Hepatocyte (in vitro differentiated cells): Measurements from ENCODE around the gene PRDM7.

Experiments used
- EZH2 ChIP-seq: fragments of 200-600 bp; sonication (generic); IDR thresholded peaks from 2 replicates; pipeline ENCODE4 v1.6.1; 2016; ENCODE audit warnings: antibody characterized with exemption, mild to moderate bottlenecking, borderline replicate concordance
- EZH2phosphoT487 ChIP-seq: fragments of 200-600 bp; sonication (generic); IDR thresholded peaks from one replicate; pipeline ENCODE4 v1.6.1; 2018; ENCODE audit warnings: antibody characterized with exemption, mild to moderate bottlenecking, low read depth, moderate library complexity; ENCODE audit not compliant: unreplicated experiment, severe bottlenecking
- TF ChIP-seq, protein P1 (sequence below): fragments of 200-600 bp; sonication (generic); IDR thresholded peaks from 2 replicates; pipeline ENCODE4 v1.5.1; 2016; ENCODE audit warnings: antibody characterized with exemption, mild to moderate bottlenecking; ENCODE audit not compliant: poor library complexity

DNA sequence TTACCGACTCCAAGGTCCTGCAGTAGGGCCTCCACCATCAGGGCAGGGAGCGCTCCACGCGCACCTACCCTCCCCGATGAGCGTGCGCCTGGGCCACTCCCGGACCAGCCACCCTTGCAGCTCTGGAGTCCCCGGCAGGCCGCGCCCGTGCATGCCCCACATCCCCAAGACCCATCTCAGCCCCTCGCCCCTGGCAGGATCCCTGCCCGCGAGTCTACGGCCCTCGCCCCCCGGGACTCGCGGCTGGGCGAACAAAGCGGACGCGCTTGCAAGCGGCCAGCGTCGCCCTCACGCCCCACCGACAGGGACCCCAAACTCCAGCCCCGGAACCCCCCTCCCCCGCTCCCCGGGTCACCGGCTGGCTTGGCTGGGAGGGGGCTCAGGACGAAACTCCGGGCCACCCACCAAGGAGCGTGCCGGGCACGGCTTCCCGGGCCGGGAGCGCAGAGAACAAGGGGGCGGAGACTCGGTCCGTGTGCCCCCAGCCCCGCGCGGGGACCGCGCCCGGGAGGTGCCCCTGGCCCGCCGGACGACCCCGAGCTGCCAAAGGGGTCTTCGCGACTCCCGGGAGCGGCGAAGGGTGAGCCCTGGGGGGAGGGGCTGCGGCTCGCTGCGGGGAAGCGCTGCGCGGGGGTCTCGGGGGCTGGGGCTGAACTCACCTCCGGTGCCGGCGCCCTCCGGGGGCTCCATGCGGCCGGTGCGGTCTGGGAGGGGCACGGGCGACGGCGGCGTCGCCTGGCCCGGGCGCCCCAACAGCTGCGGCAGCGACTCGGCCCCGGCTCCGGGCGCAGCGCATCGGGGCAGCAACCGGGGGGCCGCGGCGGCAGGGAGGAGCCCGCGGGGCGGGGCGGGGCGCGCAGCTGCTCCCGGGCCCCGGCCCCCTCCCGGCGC, 58.2 kb downstream of the PRDM7 start, which contains the start of gene DBNDD1:
- TF ChIP-seq, protein P1, sequence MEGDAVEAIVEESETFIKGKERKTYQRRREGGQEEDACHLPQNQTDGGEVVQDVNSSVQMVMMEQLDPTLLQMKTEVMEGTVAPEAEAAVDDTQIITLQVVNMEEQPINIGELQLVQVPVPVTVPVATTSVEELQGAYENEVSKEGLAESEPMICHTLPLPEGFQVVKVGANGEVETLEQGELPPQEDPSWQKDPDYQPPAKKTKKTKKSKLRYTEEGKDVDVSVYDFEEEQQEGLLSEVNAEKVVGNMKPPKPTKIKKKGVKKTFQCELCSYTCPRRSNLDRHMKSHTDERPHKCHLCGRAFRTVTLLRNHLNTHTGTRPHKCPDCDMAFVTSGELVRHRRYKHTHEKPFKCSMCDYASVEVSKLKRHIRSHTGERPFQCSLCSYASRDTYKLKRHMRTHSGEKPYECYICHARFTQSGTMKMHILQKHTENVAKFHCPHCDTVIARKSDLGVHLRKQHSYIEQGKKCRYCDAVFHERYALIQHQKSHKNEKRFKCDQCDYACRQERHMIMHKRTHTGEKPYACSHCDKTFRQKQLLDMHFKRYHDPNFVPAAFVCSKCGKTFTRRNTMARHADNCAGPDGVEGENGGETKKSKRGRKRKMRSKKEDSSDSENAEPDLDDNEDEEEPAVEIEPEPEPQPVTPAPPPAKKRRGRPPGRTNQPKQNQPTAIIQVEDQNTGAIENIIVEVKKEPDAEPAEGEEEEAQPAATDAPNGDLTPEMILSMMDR = no peak
- TF ChIP-seq EZH2 (no peak), EZH2phosphoT487 (no peak)
